HCT116 (cell line): ENCODE measurements around the gene NOSIP. TPM values are rescaled to one million over a fixed set of nuclear protein-coding genes. Genes with fewer than 3 reads are reported as not detected.

Source experiments
- ATAC-seq: fragments of 200-7000 bp; cut with Tn5 transposase; 2 replicates; pipeline ENCODE4 v1.9.1; 2020; ENCODE audit warnings: mild to moderate bottlenecking, moderate library complexity
- BruUV-seq: library from RNA; stranded (reverse); fragments of 400-500 nt; replicated peaks from 2 replicates; lab custom pipeline; 2021; lab: Mats Ljungman, UMichigan
- CTCF ChIA-PET: fragments of 300-600 bp; sonication (Branson Sonifier 250); formaldehyde crosslinking; loops from one replicate; lab custom pipeline; 2021; ENCODE audit warnings: antibody characterized with exemption; lab: Charles Lee
- POLR2A ChIA-PET: fragments of 300-600, 350-600 bp; sonication (Branson Sonifier 250); formaldehyde crosslinking; loops from one replicate; lab custom pipeline; 2021; ENCODE audit warnings: antibody characterized with exemption; lab: Charles Lee
- RAD21 ChIA-PET, 2 experiments: fragments of 300-600 bp; sonication (Branson Sonifier 250); formaldehyde crosslinking; loops; one replicate each; lab custom pipeline; 2023; ENCODE audit warnings: low total read pairs in 2 of 2; ENCODE audit not compliant: uncharacterized antibody in 2 of 2, unreplicated experiment in 2 of 2, low non-redundant PET in 1 of 2; lab: Charles Lee
- DNase-seq: peaks from one replicate; pipeline ENCODE4 v3.0.0-alpha.2; 2010; ENCODE audit warnings: low read depth, low spot score
- H2AFZ ChIP-seq: fragments of 200-600 bp; shearing (Covaris generic), sonication (generic); 2 replicates; pipeline ENCODE4 v1.6.1; 2017; ENCODE audit warnings: low read depth, mixed run types, mixed read lengths, antibody characterized with exemption, low read length; ENCODE audit not compliant: poor library complexity, severe bottlenecking
- H3K27ac ChIP-seq: 2 replicates; pipeline ENCODE4 v1.5.1; 2012; ENCODE audit warnings: low read depth, low read length
- H3K27me3 ChIP-seq: fragments of 200-600 bp; sonication (generic); 2 replicates; pipeline ENCODE4 v1.6.1; 2016; ENCODE audit warnings: mixed run types, low read length, mixed read lengths; ENCODE audit not compliant: insufficient read depth
- H3K36me3 ChIP-seq, 2 experiments: fragments of 200-500 bp in 1 of 2; fragments of 200-600 bp in 1 of 2; sonication (Bioruptor generic) in 1 of 2; sonication (generic) in 1 of 2; 2 replicates each; pipeline versions ENCODE4 v1.5.1 to v1.6.1; 2014 to 2016; ENCODE audit warnings: low read length in 2 of 2, inconsistent platforms in 1 of 2, mixed read lengths in 1 of 2, mixed run types in 1 of 2; ENCODE audit not compliant: insufficient read depth in 2 of 2, control insufficient read depth in 1 of 2
- H3K4me1 ChIP-seq, 2 experiments: fragments of 200-600 bp in 1 of 2; sonication (generic) in 1 of 2; 2 replicates each; pipeline versions ENCODE4 v1.5.1 to v1.6.1; 2012 to 2017; ENCODE audit warnings: low read length in 2 of 2, inconsistent platforms in 1 of 2, mild to moderate bottlenecking in 1 of 2, mixed read lengths in 1 of 2, mixed run types in 1 of 2, moderate library complexity in 1 of 2; ENCODE audit not compliant: insufficient read depth in 2 of 2, control insufficient read depth in 1 of 2
- H3K4me2 ChIP-seq: fragments of 200-600 bp; sonication (generic); 2 replicates; pipeline ENCODE4 v1.6.1; 2017; ENCODE audit warnings: mixed run types, low read length, mixed read lengths
- H3K4me3 ChIP-seq, 2 experiments: fragments of 200-600 bp in 1 of 2; sonication (generic) in 1 of 2; replicated peaks in 1 of 2; 2 replicates each; pipeline ENCODE4 v1.5.1; 2011 to 2016; ENCODE audit warnings: low read length in 2 of 2, control low read depth in 1 of 2, low read depth in 1 of 2, mild to moderate bottlenecking in 1 of 2, mixed read lengths in 1 of 2, mixed run types in 1 of 2
- H3K79me2 ChIP-seq: fragments of 200-600 bp; sonication (generic); 2 replicates; pipeline ENCODE4 v1.6.1; 2017; ENCODE audit warnings: mild to moderate bottlenecking, mixed run types, low read length, moderate library complexity, mixed read lengths; ENCODE audit not compliant: insufficient read depth
- H3K9ac ChIP-seq: fragments of 200-600 bp; sonication (generic); 2 replicates; pipeline ENCODE4 v1.6.1; 2016; ENCODE audit warnings: low read length, mixed read lengths
- H3K9me2 ChIP-seq: fragments of 200-600 bp; sonication (generic), shearing (Covaris generic); 2 replicates; pipeline ENCODE4 v1.6.1; 2017; ENCODE audit warnings: mixed run types, mild to moderate bottlenecking, moderate library complexity; ENCODE audit not compliant: insufficient read depth
- H3K9me3 ChIP-seq, 2 experiments: fragments of 200-500 bp in 1 of 2; fragments of 200-600 bp in 1 of 2; sonication (Bioruptor generic) in 1 of 2; sonication (generic) in 1 of 2; 2 replicates each; pipeline ENCODE4 v1.6.1; 2014 to 2017; ENCODE audit warnings: low read length in 2 of 2, mixed read lengths in 2 of 2, inconsistent platforms in 1 of 2, low read depth in 1 of 2, mild to moderate bottlenecking in 1 of 2, mixed run types in 1 of 2, moderate library complexity in 1 of 2; ENCODE audit not compliant: control insufficient read depth in 1 of 2, insufficient read depth in 1 of 2
- H4K20me1 ChIP-seq: fragments of 200-600 bp; sonication (generic), shearing (Covaris generic); 2 replicates; pipeline ENCODE4 v1.6.1; 2017; ENCODE audit warnings: mixed run types, mild to moderate bottlenecking, moderate library complexity; ENCODE audit not compliant: insufficient read depth
- CEBPB ChIP-seq: IDR thresholded peaks from 2 replicates; pipeline ENCODE4 v1.6.1; 2012; ENCODE audit warnings: low read depth
- EGR1 ChIP-seq: IDR thresholded peaks from 2 replicates; pipeline ENCODE4 v1.6.1; 2012; ENCODE audit warnings: low read depth
- ELF1 ChIP-seq: IDR thresholded peaks from 2 replicates; pipeline ENCODE4 v1.6.1; 2012; ENCODE audit warnings: low read depth, borderline replicate concordance
- EZH2 ChIP-seq: fragments of 200-600 bp; sonication (generic); IDR thresholded peaks from 2 replicates; pipeline ENCODE4 v1.6.1; 2017; ENCODE audit warnings: antibody characterized with exemption, mixed run types
- POLR2A ChIP-seq: IDR thresholded peaks from 2 replicates; pipeline ENCODE4 v1.7.0; 2011; ENCODE audit warnings: borderline replicate concordance; ENCODE audit not compliant: insufficient read depth, insufficient read length; ENCODE audit errors: extremely low read depth
- RAD21 ChIP-seq: IDR thresholded peaks from 2 replicates; pipeline ENCODE4 v1.6.1; 2012; ENCODE audit warnings: low read depth, mild to moderate bottlenecking
- SRF ChIP-seq: IDR thresholded peaks from 2 replicates; pipeline ENCODE4 v1.6.1; 2012; ENCODE audit warnings: low read depth
- TCF7L2 ChIP-seq: IDR thresholded peaks from 2 replicates; pipeline ENCODE4 v1.7.0; 2011; ENCODE audit warnings: borderline replicate concordance, inconsistent platforms; ENCODE audit not compliant: insufficient read depth, insufficient read length; ENCODE audit errors: extremely low read depth
- intact Hi-C: fragments of 100-400 bp; cut with micrococcal nuclease; formaldehyde crosslinking; loops from 2 replicates; pipeline ENCODE4 v1.10.0; 2022
- total RNA-seq: library from RNA; stranded (reverse); gene quantifications from one replicate; pipeline ENCODE4 v1.2.1, GENCODE V29; 2021; ENCODE audit not compliant: unreplicated experiment
- TF ChIP-seq, protein P1 (sequence below): IDR thresholded peaks from 2 replicates; pipeline ENCODE4 v1.6.1; 2012; ENCODE audit warnings: low read depth
- TF ChIP-seq, protein P2 (sequence below): IDR thresholded peaks from 2 replicates; pipeline ENCODE4 v1.6.1; 2012

NOSIP gene
- total RNA-seq, 1 experiment from 2014 or later, result 133 TPM

DNA sequence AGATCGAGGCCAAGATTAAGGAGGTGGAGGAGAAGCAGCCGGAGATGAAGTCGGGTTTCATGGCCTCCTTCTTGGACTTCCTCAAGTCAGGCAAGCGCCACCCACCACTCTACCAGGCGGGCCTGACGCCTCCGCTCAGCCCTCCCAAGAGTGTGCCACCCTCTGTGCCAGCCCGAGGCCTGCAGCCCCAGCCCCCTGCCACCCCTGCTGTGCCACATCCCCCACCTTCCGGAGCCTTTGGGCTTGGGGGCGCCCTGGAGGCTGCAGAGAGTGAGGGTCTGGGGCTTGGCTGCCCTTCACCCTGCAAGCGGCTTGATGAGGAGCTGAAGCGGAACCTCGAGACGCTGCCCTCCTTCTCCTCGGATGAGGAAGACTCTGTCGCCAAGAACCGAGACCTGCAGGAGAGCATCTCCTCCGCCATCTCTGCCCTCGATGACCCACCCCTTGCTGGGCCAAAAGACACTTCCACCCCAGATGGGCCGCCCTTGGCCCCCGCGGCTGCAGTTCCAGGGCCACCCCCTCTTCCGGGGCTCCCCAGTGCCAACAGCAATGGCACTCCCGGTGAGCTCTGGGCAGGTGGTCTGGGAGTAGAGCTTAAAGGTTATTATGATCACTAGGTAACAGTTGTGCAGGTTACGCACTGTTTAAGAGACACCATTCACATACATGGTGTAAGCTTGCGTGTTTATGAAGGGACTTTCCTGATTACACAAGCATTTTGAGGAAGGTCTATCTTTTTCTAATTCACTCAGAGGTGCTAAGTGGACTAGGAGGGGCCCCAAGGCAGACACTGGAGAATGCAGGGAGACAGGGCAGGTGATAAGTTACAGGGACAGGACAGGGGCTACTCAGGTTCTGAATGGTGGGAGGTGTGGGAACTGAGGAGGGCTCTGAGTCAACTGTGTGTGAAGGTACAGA, 19.3 kb upstream of the NOSIP start (continued):
- no peak for TF ChIP-seq EZH2
- no peak for TF ChIP-seq RAD21
- TF ChIP-seq TCF7L2, result no peak
- TF ChIP-seq, protein P1, sequence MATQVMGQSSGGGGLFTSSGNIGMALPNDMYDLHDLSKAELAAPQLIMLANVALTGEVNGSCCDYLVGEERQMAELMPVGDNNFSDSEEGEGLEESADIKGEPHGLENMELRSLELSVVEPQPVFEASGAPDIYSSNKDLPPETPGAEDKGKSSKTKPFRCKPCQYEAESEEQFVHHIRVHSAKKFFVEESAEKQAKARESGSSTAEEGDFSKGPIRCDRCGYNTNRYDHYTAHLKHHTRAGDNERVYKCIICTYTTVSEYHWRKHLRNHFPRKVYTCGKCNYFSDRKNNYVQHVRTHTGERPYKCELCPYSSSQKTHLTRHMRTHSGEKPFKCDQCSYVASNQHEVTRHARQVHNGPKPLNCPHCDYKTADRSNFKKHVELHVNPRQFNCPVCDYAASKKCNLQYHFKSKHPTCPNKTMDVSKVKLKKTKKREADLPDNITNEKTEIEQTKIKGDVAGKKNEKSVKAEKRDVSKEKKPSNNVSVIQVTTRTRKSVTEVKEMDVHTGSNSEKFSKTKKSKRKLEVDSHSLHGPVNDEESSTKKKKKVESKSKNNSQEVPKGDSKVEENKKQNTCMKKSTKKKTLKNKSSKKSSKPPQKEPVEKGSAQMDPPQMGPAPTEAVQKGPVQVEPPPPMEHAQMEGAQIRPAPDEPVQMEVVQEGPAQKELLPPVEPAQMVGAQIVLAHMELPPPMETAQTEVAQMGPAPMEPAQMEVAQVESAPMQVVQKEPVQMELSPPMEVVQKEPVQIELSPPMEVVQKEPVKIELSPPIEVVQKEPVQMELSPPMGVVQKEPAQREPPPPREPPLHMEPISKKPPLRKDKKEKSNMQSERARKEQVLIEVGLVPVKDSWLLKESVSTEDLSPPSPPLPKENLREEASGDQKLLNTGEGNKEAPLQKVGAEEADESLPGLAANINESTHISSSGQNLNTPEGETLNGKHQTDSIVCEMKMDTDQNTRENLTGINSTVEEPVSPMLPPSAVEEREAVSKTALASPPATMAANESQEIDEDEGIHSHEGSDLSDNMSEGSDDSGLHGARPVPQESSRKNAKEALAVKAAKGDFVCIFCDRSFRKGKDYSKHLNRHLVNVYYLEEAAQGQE, result no peak
- TF ChIP-seq POLR2A, result no peak
- no peak for TF ChIP-seq SRF
- TF ChIP-seq, protein P2, sequence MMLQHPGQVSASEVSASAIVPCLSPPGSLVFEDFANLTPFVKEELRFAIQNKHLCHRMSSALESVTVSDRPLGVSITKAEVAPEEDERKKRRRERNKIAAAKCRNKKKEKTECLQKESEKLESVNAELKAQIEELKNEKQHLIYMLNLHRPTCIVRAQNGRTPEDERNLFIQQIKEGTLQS, result no peak
- no peak for TF ChIP-seq ELF1

DNA sequence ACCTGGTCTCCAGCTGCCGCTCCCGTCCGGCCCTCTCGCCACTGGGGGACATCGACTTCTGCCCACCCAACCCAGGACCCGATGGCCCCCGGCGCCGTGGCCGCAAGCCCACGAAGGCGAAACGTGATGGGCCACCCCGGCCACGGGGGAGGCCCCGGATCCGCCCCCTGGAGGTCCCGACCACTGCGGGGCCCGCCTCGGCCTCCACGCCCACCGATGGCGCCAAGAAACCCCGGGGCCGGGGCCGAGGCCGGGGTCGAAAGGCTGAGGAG, 17.3 kb upstream of the NOSIP start:
- no peak overlapping the region for H3K9ac ChIP-seq
- TF ChIP-seq CEBPB (no peak), EGR1 (no peak)
- H3K79me2 ChIP-seq, result peaks cover 61% of the 10 kb centered on the region
- H2AFZ ChIP-seq, result no peak overlapping the region
- no peak for DNase-seq
- no peaks in the 10 kb centered on the region for H3K9me2 ChIP-seq
- peaks cover 6 to 14% of the 10 kb centered on the region in 2 experiments; a peak in 3 of 4 replicates for H3K4me1 ChIP-seq
- peaks cover 29 to 50% of the 10 kb centered on the region in 2 experiments; a peak in 3 of 4 replicates for H3K36me3 ChIP-seq
- H4K20me1 ChIP-seq, result peaks cover 8% of the 10 kb centered on the region; the same call in 1 of the 2 replicates
- ChIA-PET POLR2A (no interaction called here), RAD21 (no interaction called here), CTCF (no interaction called here)
- no peaks in the 10 kb centered on the region for H3K27me3 ChIP-seq
- H3K4me3 ChIP-seq, result no peak overlapping the region
- no peak for ATAC-seq
- BruUV-seq, result no TSS peak
- H3K27ac ChIP-seq, result no peak overlapping the region
- H3K9me3 ChIP-seq, result no peaks in the 10 kb centered on the region
- H3K4me2 ChIP-seq, result no peak overlapping the region
- intact Hi-C loops, result no loop called here
